ENCODE measurements around the gene ELP4. TPM values are rescaled to one million over a fixed set of nuclear protein-coding genes. Genes with fewer than 3 reads are reported as not detected.
A peak's percentile ranks its signal among the peaks of the same experiment; 100 is the strongest.
"Not testable (repeated sequence)": the region's sequence is repeated elsewhere in the genome, so short reads cannot be mapped to it uniquely, and the experiment has no call there.

ELP4 gene
- total RNA-seq, 1 donor = 17.7 TPM

DNA sequence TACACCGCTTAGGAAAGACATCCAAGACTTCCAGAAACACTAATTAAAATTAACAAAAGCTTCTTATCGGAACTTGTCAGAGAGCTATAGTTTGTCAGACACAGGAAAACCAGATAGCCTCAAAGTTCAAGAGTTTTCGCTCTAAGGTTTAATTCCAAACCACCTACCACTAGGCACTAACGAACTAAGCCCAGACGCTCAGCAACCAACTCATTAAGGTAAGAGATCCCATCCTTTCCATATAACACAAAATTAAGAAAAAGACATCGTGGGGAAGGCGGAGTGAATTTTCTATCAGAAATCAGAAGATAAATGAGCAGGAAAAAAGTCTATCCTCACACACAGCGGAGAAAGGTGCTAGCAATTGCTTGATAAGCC is 527 bp upstream of the ELP4 start:
- Histone ChIP-seq H3K9me3 (ENCODE audit: low read depth, low read length) (no peaks in the 10 kb centered on the region), H3K4me1 (ENCODE audit: insufficient read depth, low read length) (peaks cover 7% of the 10 kb centered on the region), H3K27me3 (ENCODE audit: insufficient read depth, low read length) (no peaks in the 10 kb centered on the region), H3K4me3 (ENCODE audit: low read length) (peak overlapping the region; percentile 94)

DNA sequence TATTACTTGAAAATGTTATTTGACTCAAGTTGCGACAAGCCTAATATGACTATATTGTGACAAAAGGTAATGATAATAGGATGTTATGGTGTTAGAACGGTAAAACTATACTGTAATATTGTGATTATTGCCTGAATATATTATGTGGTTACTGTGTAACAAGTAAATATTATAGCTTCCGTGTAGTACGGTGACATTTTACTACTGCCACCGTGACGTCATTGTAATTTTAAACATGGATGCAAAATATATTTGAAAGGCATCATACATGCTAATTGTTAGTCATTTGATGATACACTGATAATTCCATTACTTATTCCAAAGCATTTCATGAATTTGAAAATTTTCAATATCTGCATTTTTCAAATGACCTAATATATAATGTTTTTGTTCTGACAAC is 2.5 kb downstream of the ELP4 start:
- H3K9me3 ChIP-seq (ENCODE audit: low read depth, low read length) = no peaks in the 10 kb centered on the region
- peaks cover 7% of the 10 kb centered on the region for H3K4me1 ChIP-seq (ENCODE audit: insufficient read depth, low read length)
- no peaks in the 10 kb centered on the region for H3K27me3 ChIP-seq (ENCODE audit: insufficient read depth, low read length)
- H3K4me3 ChIP-seq (ENCODE audit: low read length) = no peak overlapping the region

DNA sequence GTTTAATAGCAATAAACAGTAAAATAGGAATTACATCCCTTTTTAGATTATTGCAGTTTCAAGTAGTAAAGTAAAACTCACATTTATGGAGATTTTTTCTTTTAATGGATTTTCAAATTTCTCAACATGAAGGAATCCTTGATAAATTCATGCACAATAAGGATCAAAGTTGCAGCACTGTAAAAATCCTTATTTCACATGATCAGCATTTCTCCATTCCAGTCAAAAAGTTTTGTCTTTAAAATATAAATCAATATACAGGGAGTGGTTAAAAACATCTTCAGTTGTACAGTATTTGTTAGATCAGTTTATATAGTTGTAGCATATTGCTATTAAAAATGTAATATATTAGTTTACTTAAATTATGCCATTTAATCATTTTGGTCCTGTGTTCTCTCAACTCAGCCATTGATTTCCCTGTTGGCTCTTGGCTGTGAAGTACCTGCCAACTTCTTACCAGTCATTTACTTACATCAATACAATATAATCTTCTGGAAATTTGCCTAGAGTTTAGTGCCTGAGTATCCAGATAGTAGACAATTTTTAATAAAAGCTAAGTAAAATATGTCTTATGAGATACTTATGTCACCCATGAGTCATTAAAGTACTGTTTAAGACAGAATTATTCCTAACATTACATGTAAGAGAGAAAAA is 12.1 kb downstream of the ELP4 start:
- Histone ChIP-seq H3K4me1 (ENCODE audit: insufficient read depth, low read length) (no peaks in the 10 kb centered on the region), H3K27me3 (ENCODE audit: insufficient read depth, low read length) (no peaks in the 10 kb centered on the region), H3K4me3 (ENCODE audit: low read length) (no peak overlapping the region), H3K9me3 (ENCODE audit: low read depth, low read length) (no peaks in the 10 kb centered on the region)

DNA sequence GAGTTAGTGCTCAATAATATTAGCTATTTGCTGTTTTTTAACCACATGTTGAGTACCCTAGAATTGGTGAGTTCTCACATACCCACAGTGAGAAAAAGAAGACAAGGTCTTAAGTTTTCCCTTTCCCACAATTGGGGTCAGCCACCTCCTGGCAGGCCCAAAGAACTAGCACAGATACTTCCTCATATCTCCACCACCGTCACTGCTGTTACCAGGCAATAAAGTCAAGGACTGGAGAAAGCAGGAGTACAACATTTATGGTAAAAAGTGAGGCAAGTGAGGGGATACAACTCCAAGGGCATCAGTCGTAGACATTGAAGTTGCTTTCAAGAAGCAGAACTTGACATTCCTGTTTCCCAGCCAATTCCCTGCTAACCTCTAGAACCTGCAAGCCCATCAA is 19.6 kb downstream of the ELP4 start:
- Histone ChIP-seq H3K27me3 (ENCODE audit: insufficient read depth, low read length) (no peaks in the 10 kb centered on the region), H3K4me3 (ENCODE audit: low read length) (no peak overlapping the region), H3K4me1 (ENCODE audit: insufficient read depth, low read length) (no peaks in the 10 kb centered on the region), H3K9me3 (ENCODE audit: low read depth, low read length) (no peaks in the 10 kb centered on the region)

DNA sequence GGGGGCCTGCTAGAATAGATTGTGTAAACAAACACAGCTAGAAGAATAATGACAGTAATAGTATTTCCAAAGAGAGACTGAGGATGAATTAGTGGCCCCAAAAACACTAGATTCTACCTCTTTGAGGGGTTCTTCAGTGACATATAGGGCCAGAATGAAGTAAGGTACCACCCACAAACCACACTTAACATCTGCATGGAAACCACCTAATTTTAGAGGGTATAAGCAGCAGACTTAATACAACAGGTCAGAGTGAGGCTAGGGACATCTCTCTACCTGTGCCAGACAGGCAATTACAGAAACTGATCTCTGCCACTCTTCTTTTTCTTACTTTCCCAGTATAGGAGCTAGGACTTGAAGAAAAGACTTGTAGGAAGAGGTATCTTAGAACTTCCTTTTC is 20.1 kb downstream of the ELP4 start:
- H3K27me3 ChIP-seq (ENCODE audit: insufficient read depth, low read length) = no peaks in the 10 kb centered on the region
- no peak overlapping the region for H3K4me3 ChIP-seq (ENCODE audit: low read length)
- H3K4me1 ChIP-seq (ENCODE audit: insufficient read depth, low read length) = no peaks in the 10 kb centered on the region
- H3K9me3 ChIP-seq (ENCODE audit: low read depth, low read length) = no peaks in the 10 kb centered on the region

DNA sequence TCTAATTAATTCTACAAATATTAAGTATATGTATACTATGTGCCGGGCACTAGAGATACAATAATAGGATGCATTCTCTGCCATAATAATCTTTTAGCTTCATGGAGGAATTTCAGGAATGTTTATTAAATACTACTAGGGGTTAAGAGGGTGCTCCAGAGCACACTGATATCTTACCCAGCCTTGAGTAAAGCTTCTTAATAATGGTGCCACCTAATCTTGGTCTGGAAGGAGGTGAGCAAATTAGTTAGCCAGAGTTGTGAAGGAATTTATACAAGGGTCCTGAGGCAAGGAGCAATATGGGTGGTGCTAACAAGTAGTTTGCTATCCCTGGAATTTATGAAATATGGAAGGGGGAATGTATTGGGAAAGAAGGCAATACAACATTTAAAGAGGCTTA is 21.7 kb downstream of the ELP4 start:
- no peak overlapping the region for H3K4me3 ChIP-seq (ENCODE audit: low read length)
- H3K9me3 ChIP-seq (ENCODE audit: low read depth, low read length) = no peaks in the 10 kb centered on the region
- no peaks in the 10 kb centered on the region for H3K27me3 ChIP-seq (ENCODE audit: insufficient read depth, low read length)
- no peaks in the 10 kb centered on the region for H3K4me1 ChIP-seq (ENCODE audit: insufficient read depth, low read length)

DNA sequence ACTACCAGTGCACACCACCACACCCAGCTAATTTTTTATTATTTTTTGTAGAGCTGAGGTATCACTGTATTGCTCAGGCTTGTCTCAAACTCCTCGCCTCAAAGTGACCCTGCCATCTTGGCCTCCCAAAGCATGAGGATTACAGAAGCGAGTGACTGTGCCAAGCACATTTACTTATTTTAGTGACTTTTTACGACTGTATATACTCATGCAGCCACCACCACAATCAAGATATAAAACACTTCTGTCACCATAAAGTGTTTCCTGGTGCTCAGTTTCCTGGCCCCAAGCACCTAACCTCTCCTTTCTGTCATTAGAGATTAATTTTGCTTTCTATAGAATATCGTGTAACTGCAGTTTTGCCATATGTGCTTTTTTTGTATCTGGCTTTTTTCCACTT is 25.9 kb downstream of the ELP4 start:
- H3K4me1 ChIP-seq (ENCODE audit: insufficient read depth, low read length) = no peaks in the 10 kb centered on the region
- no peaks in the 10 kb centered on the region for H3K9me3 ChIP-seq (ENCODE audit: low read depth, low read length)
- no peaks in the 10 kb centered on the region for H3K27me3 ChIP-seq (ENCODE audit: insufficient read depth, low read length)
- no peak overlapping the region for H3K4me3 ChIP-seq (ENCODE audit: low read length)

DNA sequence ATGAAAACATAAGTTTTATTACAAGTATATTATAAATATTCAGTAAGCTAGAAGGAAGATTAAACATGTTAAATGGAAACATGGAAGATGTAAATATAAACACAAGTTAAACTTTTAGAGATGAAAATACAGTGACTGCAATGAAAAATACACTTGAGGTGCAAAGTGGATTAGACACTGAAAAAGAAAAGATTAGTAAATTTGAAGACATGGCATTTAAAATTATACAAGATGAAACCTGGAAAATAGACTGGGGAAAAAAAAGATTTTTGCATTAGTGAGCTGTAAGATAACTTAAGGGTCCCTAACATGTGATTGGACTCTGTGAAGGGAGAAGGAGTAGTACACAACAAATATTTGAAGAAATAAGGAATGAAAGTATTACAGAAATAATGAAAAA is 33.3 kb downstream of the ELP4 start:
- Histone ChIP-seq H3K4me3 (ENCODE audit: low read length) (no peak overlapping the region), H3K9me3 (ENCODE audit: low read depth, low read length) (no peaks in the 10 kb centered on the region), H3K27me3 (ENCODE audit: insufficient read depth, low read length) (no peaks in the 10 kb centered on the region), H3K4me1 (ENCODE audit: insufficient read depth, low read length) (no peaks in the 10 kb centered on the region)

DNA sequence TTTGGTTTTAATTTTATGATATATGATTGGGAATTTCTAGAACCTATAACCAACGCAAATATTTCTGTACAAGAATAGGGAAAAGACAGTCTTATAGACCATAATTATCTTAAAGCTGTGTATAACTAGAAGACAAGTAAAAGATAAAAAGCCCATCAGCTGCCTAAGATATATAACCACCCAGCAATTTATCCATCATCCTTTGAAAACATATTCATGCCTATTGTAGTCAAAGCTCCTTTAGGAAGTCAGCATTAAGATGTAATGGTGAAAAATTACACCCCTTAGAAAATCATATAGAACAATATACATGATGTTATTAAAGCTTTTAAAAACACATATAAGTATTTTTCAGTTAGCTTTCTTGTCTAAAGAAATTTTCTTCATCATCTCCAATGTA is 46.4 kb downstream of the ELP4 start:
- H3K27me3 ChIP-seq (ENCODE audit: insufficient read depth, low read length) = no peaks in the 10 kb centered on the region
- H3K4me3 ChIP-seq (ENCODE audit: low read length) = no peak overlapping the region
- no peaks in the 10 kb centered on the region for H3K4me1 ChIP-seq (ENCODE audit: insufficient read depth, low read length)
- H3K9me3 ChIP-seq (ENCODE audit: low read depth, low read length) = no peaks in the 10 kb centered on the region

DNA sequence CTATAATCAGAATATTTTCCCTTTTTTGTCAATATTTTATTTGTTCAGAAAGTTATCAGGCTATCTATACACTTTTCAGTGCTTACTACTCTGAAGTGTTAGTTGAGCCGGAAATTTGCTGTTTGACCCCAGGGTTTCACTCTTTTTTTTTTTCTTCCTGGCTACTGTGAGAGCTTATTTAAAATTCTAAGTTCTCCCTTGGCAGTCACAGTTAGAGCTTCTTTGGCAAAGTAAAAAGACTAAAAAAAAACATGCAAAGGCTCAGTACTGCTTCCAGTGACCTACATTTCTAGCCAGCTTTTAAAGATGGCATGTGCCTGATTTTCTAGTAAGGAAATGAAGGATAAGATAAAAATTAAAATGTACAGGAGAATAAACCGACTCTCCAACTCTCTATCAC is 48.4 kb downstream of the ELP4 start:
- Histone ChIP-seq H3K4me1 (ENCODE audit: insufficient read depth, low read length) (no peaks in the 10 kb centered on the region), H3K9me3 (ENCODE audit: low read depth, low read length) (no peaks in the 10 kb centered on the region), H3K27me3 (ENCODE audit: insufficient read depth, low read length) (no peaks in the 10 kb centered on the region), H3K4me3 (ENCODE audit: low read length) (no peak overlapping the region)

DNA sequence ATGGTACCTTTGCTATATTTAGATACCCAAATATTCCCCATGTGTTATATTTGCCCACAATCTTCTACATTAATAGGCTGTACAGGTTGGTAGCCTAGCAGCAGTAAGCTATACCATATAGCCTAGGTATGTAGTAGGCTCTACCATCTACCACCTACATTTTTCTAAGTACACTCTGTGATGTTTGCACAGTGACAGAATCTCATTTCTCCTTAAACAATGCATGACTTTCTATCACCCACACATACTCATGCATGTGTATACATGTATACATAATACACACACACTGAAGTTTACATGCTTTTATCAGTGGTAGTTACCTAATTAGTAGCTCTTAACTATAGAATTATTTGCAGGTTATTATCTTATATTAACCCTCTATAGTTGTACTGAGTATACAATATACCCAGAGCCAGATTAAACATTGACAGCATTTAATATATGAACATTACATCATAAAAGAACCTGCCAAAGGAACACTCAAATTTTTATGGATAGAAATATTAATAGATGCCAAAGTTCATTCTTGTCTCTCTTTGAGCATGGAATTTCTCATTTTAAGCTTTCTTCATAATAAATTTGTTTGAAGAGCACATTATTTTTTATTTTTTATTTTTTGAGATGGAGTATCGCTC is 51.4 kb downstream of the ELP4 start:
- Histone ChIP-seq H3K27me3 (ENCODE audit: insufficient read depth, low read length) (no peaks in the 10 kb centered on the region), H3K9me3 (ENCODE audit: low read depth, low read length) (no peaks in the 10 kb centered on the region), H3K4me3 (ENCODE audit: low read length) (no peak overlapping the region), H3K4me1 (ENCODE audit: insufficient read depth, low read length) (no peaks in the 10 kb centered on the region)

DNA sequence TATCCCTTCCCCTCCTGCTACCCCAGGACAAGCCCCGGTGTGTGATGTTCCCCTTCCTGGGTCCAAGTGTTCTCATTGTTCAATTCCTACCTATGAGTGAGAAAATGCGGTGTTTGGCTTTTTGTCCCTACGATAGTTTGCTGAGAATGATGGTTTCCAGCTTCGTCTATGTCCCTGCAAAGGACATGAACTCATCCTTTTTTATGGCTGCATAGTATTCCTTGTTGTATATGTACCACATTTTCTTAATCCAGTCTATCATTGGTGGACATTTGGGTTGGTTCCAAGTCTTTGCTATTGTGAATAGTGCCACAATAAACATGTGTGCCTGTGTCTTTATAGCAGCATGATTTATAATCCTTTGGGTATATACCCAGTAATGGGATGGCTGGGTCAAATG is 55.0 kb downstream of the ELP4 start:
- H3K4me3 ChIP-seq (ENCODE audit: low read length); H3K27me3 ChIP-seq (ENCODE audit: insufficient read depth, low read length); H3K4me1 ChIP-seq (ENCODE audit: insufficient read depth, low read length); H3K9me3 ChIP-seq (ENCODE audit: low read depth, low read length): not testable (repeated sequence)

DNA sequence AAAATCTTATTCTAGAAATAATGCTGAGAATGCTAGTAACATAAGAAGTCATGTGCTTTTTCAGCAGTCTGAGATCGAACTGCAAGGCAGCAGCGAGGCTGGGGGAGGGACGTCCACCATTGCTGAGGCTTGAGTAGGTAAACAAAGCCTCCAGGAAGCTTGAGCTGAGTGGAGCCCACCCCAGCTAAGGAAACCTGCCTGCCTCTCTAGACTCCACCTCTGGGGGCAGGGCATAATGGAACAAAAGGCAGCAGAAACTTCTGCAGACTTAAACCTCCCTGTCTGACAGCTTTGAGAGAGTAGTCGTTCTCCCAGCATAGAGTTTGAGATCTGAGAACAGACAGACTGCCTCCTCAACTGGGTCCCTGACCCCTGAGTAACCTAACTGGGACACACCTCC is 64.6 kb downstream of the ELP4 start:
- H3K4me3 ChIP-seq (ENCODE audit: low read length); H3K9me3 ChIP-seq (ENCODE audit: low read depth, low read length); H3K4me1 ChIP-seq (ENCODE audit: insufficient read depth, low read length); H3K27me3 ChIP-seq (ENCODE audit: insufficient read depth, low read length): not testable (repeated sequence)

DNA sequence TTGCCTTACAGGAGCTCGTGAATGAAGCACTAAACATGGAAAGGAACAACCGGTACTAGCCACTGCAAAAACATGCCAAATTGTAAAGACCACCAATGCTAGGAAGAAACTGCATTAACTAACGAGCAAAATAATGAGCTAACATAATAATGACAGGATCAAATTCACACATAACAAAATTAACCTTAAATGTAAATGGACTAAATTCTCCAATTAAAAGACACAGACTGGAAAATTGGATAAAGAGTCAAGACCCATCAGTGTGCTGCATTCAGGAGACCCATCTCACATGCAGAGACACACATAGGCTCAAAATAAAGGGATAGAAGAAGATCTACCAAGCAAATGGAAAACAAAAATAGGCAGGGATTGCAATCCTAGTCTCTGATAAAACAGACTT is 66.2 kb downstream of the ELP4 start:
- H3K4me1 ChIP-seq (ENCODE audit: insufficient read depth, low read length); H3K4me3 ChIP-seq (ENCODE audit: low read length); H3K9me3 ChIP-seq (ENCODE audit: low read depth, low read length); H3K27me3 ChIP-seq (ENCODE audit: insufficient read depth, low read length): not testable (repeated sequence)

DNA sequence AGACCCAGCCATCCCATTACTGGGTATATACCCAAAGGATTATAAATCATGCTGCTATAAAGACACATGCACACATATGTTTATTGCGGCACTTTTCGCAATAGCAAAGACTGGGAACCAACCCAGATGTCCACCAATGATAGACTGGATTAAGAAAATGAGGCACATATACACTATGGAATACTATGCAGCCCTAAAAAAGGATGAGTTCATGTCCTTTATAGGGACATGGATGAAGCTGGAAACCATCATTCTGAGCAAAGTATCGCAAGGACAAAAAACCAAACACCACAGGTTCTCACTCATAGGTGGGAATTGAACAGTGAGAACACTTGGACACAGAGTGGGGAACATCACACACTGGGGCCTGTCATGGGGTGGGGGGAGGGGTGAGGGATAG is 69.8 kb downstream of the ELP4 start:
- H3K27me3 ChIP-seq (ENCODE audit: insufficient read depth, low read length); H3K4me1 ChIP-seq (ENCODE audit: insufficient read depth, low read length); H3K4me3 ChIP-seq (ENCODE audit: low read length); H3K9me3 ChIP-seq (ENCODE audit: low read depth, low read length): not testable (repeated sequence)

DNA sequence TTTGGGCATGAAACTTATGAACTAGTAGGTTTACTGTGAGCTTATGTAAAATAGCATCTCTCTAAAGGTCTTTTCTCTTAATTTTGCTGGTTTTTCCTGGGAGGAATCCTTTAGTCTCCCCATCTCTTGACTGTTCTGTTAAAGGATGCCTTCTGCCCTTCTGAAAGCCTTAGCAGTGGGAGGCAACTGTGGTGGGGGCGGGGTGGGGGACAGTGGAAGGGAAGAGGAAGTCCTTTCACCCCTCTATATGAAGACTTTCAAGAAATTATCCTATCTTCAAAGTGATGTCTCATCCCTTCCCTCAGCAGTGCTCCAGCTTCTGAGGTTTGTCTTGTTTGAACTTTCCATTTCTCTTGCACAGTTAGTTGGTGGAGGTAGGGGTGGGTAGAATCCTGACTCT is 73.1 kb downstream of the ELP4 start:
- H3K4me1 ChIP-seq (ENCODE audit: insufficient read depth, low read length) = no peaks in the 10 kb centered on the region
- no peak overlapping the region for H3K4me3 ChIP-seq (ENCODE audit: low read length)
- H3K27me3 ChIP-seq (ENCODE audit: insufficient read depth, low read length) = no peaks in the 10 kb centered on the region
- H3K9me3 ChIP-seq (ENCODE audit: low read depth, low read length) = no peaks in the 10 kb centered on the region

Measured in mononuclear cell (primary cell).